ENCODE results near the gene CHCHD6.

- TF ChIP-seq CTCF (IDR thresholded peaks at IDR 0.05) (no peak), ZFX (IDR thresholded peaks at IDR 0.05; ENCODE audit: borderline replicate concordance) (no peak)
Observed at GRCh38 chr3:126895178-126896066, 191.4 kb downstream of the CHCHD6 start.
